ENCODE results near the gene SGPP1. TPM values are rescaled to one million over a fixed set of nuclear protein-coding genes. Genes with fewer than 3 reads are reported as not detected.

Gene SGPP1
- total RNA-seq, 1 experiment from 2014 or later: 17.7 TPM

DNA sequence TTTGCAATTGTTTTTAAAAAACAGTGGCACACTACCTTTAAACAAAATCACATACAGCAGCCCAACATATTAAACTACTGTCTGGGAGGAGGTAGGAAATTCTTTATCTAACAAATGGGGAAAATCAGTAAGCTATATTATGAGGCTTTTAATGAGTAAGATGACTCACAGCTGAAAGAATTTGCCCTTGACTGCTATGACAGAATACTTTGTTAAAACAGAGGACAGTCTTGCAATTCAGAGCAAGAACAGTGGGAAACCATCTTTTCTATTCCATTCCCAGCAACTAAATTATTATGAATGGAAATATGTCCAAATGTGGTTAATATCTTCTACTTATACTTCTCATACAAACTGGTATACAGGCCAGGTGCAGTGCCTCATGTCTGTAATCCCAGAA lies 49.2 kb upstream of the SGPP1 start:
- H3K9me3 ChIP-seq (ENCODE audit: control insufficient read depth in 1 of 2, insufficient read depth in 1 of 2, low read depth in 1 of 2, low read length in 2 of 2): no peaks in the 10 kb centered on the region
- BruUV-seq (replicated peaks): no TSS peak
- peaks cover 11 to 19% of the 10 kb centered on the region in 2 experiments for H3K4me1 ChIP-seq (ENCODE audit: control insufficient read depth in 1 of 2, insufficient read depth in 2 of 2, low read length in 2 of 2)
- ChIA-PET RAD21 (ENCODE audit: low non-redundant PET in 1 of 2, low total read pairs in 2 of 2, uncharacterized antibody in 2 of 2, unreplicated experiment in 2 of 2) (no interaction called here), CTCF (interaction anchor here (1.0 kb wide), 1 partner anchor 388 kb away, joined by 3 read pairs; no protein-coding TSS in a partner anchor), POLR2A (interaction anchor here (1.1 kb wide), 1 partner anchor 135 kb away, joined by 4 read pairs; the partner anchor contains the start of gene WDR89)
- H3K4me2 ChIP-seq (ENCODE audit: low read length): peak overlapping the region; percentile 38
- no peaks in the 10 kb centered on the region for H4K20me1 ChIP-seq (ENCODE audit: insufficient read depth)
- H3K27me3 ChIP-seq (ENCODE audit: insufficient read depth, low read length): no peaks in the 10 kb centered on the region
- H3K79me2 ChIP-seq (ENCODE audit: insufficient read depth, low read length): no peaks in the 10 kb centered on the region
- intact Hi-C loops (cut with micrococcal nuclease): loop anchor here (10.0 kb wide), 1 partner anchor 232 kb away; the partner anchor contains the start of gene PPP2R5E
- no peak overlapping the region for H2AFZ ChIP-seq (ENCODE audit: low read depth, low read length, poor library complexity, severe bottlenecking)
- TF ChIP-seq SP1 (IDR thresholded peaks at IDR 0.05; ENCODE audit: low read depth) (0 out of 2 replicates have a peak, but pooled peaks have one; percentile 16), FOSL1 (IDR thresholded peaks at IDR 0.05; ENCODE audit: low read depth) (peak; percentile 52), POLR2A (IDR thresholded peaks at IDR 0.05; ENCODE audit: borderline replicate concordance, extremely low read depth, insufficient read depth, insufficient read length) (no peak), CEBPB (IDR thresholded peaks at IDR 0.05; ENCODE audit: low read depth) (0 out of 2 replicates have a peak, but pooled peaks have one; percentile 28), JUND (IDR thresholded peaks at IDR 0.05) (peak; percentile 38; the same call in 1 of the 2 replicates), TCF7L2 (IDR thresholded peaks at IDR 0.05; ENCODE audit: borderline replicate concordance, extremely low read depth, insufficient read depth, insufficient read length) (no peak)
- no peaks in the 10 kb centered on the region for H3K36me3 ChIP-seq (ENCODE audit: control insufficient read depth in 1 of 2, insufficient read depth in 2 of 2, low read length in 2 of 2)
- no peak overlapping the region for H3K4me3 ChIP-seq (replicated peaks in 1 of 2; ENCODE audit: low read depth in 1 of 2, low read length in 2 of 2)
- no peak overlapping the region for H3K27ac ChIP-seq (ENCODE audit: low read depth, low read length)
- peak; percentile 67 for ATAC-seq
- no peaks in the 10 kb centered on the region for H3K9me2 ChIP-seq (ENCODE audit: insufficient read depth)
- DNase-seq (ENCODE audit: low read depth, low spot score): peak; percentile 13
- H3K9ac ChIP-seq (ENCODE audit: low read length): no peak overlapping the region

DNA sequence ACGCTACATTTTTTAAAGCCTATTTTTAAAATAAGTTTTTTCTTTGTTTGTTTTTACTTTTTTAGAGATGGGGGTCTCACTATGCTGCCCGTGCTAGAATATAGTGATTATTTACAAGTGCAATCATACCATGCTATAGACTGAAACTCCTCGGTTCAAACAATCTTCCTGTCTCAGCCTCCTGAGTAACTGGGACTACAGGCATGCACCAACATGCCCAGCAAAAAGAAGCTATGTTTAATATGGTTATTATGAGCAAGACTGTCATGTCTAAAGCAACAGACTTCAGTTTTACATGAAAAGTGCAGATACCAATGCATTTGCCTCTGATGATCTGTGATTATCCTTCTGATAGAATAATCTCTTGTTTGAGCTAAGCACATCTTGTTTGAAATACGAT lies 45.6 kb upstream of the SGPP1 start:
- TF ChIP-seq ELF1 (IDR thresholded peaks at IDR 0.05; ENCODE audit: borderline replicate concordance, low read depth): no peak
- TF ChIP-seq RAD21 (IDR thresholded peaks at IDR 0.05; ENCODE audit: low read depth): no peak
- no peak for TF ChIP-seq POLR2A (IDR thresholded peaks at IDR 0.05; ENCODE audit: borderline replicate concordance, extremely low read depth, insufficient read depth, insufficient read length)
- no peak for TF ChIP-seq CBX3 (IDR thresholded peaks at IDR 0.05; ENCODE audit: low read depth)
- TF ChIP-seq ZFX (IDR thresholded peaks at IDR 0.05): no peak
- TF ChIP-seq, protein P1, sequence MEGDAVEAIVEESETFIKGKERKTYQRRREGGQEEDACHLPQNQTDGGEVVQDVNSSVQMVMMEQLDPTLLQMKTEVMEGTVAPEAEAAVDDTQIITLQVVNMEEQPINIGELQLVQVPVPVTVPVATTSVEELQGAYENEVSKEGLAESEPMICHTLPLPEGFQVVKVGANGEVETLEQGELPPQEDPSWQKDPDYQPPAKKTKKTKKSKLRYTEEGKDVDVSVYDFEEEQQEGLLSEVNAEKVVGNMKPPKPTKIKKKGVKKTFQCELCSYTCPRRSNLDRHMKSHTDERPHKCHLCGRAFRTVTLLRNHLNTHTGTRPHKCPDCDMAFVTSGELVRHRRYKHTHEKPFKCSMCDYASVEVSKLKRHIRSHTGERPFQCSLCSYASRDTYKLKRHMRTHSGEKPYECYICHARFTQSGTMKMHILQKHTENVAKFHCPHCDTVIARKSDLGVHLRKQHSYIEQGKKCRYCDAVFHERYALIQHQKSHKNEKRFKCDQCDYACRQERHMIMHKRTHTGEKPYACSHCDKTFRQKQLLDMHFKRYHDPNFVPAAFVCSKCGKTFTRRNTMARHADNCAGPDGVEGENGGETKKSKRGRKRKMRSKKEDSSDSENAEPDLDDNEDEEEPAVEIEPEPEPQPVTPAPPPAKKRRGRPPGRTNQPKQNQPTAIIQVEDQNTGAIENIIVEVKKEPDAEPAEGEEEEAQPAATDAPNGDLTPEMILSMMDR (IDR thresholded peaks at IDR 0.05 in 2 of 3, conservative IDR thresholded peaks at IDR 0.05 in 1 of 3; ENCODE audit: borderline replicate concordance in 1 of 3, insufficient read depth in 1 of 3, low read depth in 2 of 3, low read length in 2 of 3): no peak
- no peak for TF ChIP-seq FOSL1 (IDR thresholded peaks at IDR 0.05; ENCODE audit: low read depth)
- TF ChIP-seq, protein P2, sequence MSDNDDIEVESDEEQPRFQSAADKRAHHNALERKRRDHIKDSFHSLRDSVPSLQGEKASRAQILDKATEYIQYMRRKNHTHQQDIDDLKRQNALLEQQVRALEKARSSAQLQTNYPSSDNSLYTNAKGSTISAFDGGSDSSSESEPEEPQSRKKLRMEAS (IDR thresholded peaks at IDR 0.05): no peak
- Histone ChIP-seq H3K36me3 (ENCODE audit: control insufficient read depth in 1 of 2, insufficient read depth in 2 of 2, low read length in 2 of 2) (no peaks in the 10 kb centered on the region), H3K4me1 (ENCODE audit: control insufficient read depth in 1 of 2, insufficient read depth in 2 of 2, low read length in 2 of 2) (peaks cover 2 to 14% of the 10 kb centered on the region in 2 experiments; a peak in 3 of 4 replicates), H3K27me3 (ENCODE audit: insufficient read depth, low read length) (no peaks in the 10 kb centered on the region), H3K9ac (ENCODE audit: low read length) (no peak overlapping the region), H3K79me2 (ENCODE audit: insufficient read depth, low read length) (no peaks in the 10 kb centered on the region), H4K20me1 (ENCODE audit: insufficient read depth) (no peaks in the 10 kb centered on the region), H3K9me3 (ENCODE audit: control insufficient read depth in 1 of 2, insufficient read depth in 1 of 2, low read depth in 1 of 2, low read length in 2 of 2) (no peaks in the 10 kb centered on the region), H3K4me3 (replicated peaks in 1 of 2; ENCODE audit: low read depth in 1 of 2, low read length in 2 of 2) (no peak overlapping the region), H3K9me2 (ENCODE audit: insufficient read depth) (no peaks in the 10 kb centered on the region), H2AFZ (ENCODE audit: low read depth, low read length, poor library complexity, severe bottlenecking) (peak overlapping the region; percentile 45), H3K4me2 (ENCODE audit: low read length) (0 out of 2 replicates have a peak overlapping the region, but pooled peaks have one; percentile 6), H3K27ac (ENCODE audit: low read depth, low read length) (no peak overlapping the region)
- intact Hi-C loops (cut with micrococcal nuclease): loop anchor here (10.0 kb wide), 1 partner anchor 229 kb away; the partner anchor contains the start of gene PPP2R5E
- ChIA-PET CTCF (no interaction called here), POLR2A (interaction anchor here (1.8 kb wide), 1 partner anchor 131 kb away, joined by 4 read pairs; the partner anchor contains the start of gene WDR89), RAD21 (ENCODE audit: low non-redundant PET in 1 of 2, low total read pairs in 2 of 2, uncharacterized antibody in 2 of 2, unreplicated experiment in 2 of 2) (no interaction called here)
- ATAC-seq (no peak), DNase-seq (ENCODE audit: low read depth, low spot score) (no peak)
- no TSS peak for BruUV-seq (replicated peaks)

All from HCT116 (cell line).